HEK293 (cell line): ENCODE measurements around the gene TFPT.

Source experiments
- CTCF ChIA-PET: fragments of 350-600 bp; formaldehyde crosslinking; extraction: SDS; loops from one replicate; lab custom pipeline; 2021; ENCODE audit warnings: antibody characterized with exemption; lab: Yijun Ruan, JAX
- POLR2A ChIA-PET: fragments of 300-600 bp; formaldehyde crosslinking; extraction: SDS; loops from one replicate; lab custom pipeline; 2020; ENCODE audit warnings: antibody characterized with exemption, inconsistent platforms; lab: Yijun Ruan, JAX
- H3K27ac ChIP-seq: fragments of 200-500 bp; sonication (Bioruptor generic); 2 replicates; pipeline ENCODE4 v1.5.1; 2014; ENCODE audit warnings: low read depth, low read length, control low read depth, inconsistent platforms; ENCODE audit errors: extremely low read depth
- H3K36me3 ChIP-seq, 2 experiments: fragments of 200-500 bp in 1 of 2; sonication (Bioruptor generic) in 1 of 2; 1 replicate in 1 of 2; 2 replicates in 1 of 2; pipeline ENCODE4 v1.5.1; 2014 to 2017; ENCODE audit warnings: inconsistent platforms in 2 of 2, low read length in 2 of 2; ENCODE audit not compliant: control insufficient read depth in 2 of 2, insufficient read depth in 1 of 2
- H3K4me1 ChIP-seq: fragments of 200-500 bp; sonication (Bioruptor generic); 2 replicates; pipeline ENCODE4 v1.5.1; 2014; ENCODE audit warnings: mild to moderate bottlenecking, low read length, inconsistent platforms; ENCODE audit not compliant: control insufficient read depth, insufficient read depth
- H3K4me3 ChIP-seq: 2 replicates; pipeline ENCODE4 v1.5.1; 2011; ENCODE audit warnings: low read depth, mild to moderate bottlenecking, control low read depth, low read length, moderate library complexity
- H3K9me3 ChIP-seq: fragments of 200-500 bp; sonication (Bioruptor generic); 2 replicates; pipeline ENCODE4 v1.5.1; 2014; ENCODE audit warnings: low read depth, low read length, inconsistent platforms; ENCODE audit not compliant: control insufficient read depth, insufficient read depth
- EGR2 ChIP-seq: fragments of 450-650 bp; formaldehyde crosslinking; IDR thresholded peaks from 2 replicates; pipeline ENCODE4 v1.5.1; 2016; ENCODE audit warnings: low read depth, missing biosample characterization, missing genetic modification characterization
- SP2 ChIP-seq: fragments of 450-650 bp; formaldehyde crosslinking; IDR thresholded peaks from 2 replicates; pipeline ENCODE4 v1.5.1; 2016; ENCODE audit warnings: missing biosample characterization, missing genetic modification characterization
- ZFHX2 ChIP-seq: fragments of 450-650 bp; formaldehyde crosslinking; conservative IDR thresholded peaks from 2 replicates; pipeline ENCODE4 v1.5.1; 2016; ENCODE audit warnings: missing biosample characterization, missing genetic modification characterization
- ZNF23 ChIP-seq: fragments of 450-650 bp; formaldehyde crosslinking; IDR thresholded peaks from 2 replicates; pipeline ENCODE4 v1.5.1; 2016; ENCODE audit warnings: missing biosample characterization, missing genetic modification characterization, borderline replicate concordance
- ZNF341 ChIP-seq: fragments of 450-650 bp; formaldehyde crosslinking; IDR thresholded peaks from 2 replicates; pipeline ENCODE4; 2016; ENCODE audit warnings: low read depth, missing biosample characterization, missing genetic modification characterization
- ZNF473 ChIP-seq: fragments of 450-650 bp; formaldehyde crosslinking; IDR thresholded peaks from 2 replicates; pipeline ENCODE4 v1.5.1; 2017; ENCODE audit warnings: missing biosample characterization, missing genetic modification characterization
- ZNF548 ChIP-seq: fragments of 450-650 bp; formaldehyde crosslinking; IDR thresholded peaks from 2 replicates; pipeline ENCODE4 v1.5.1; 2016; ENCODE audit warnings: missing biosample characterization, missing genetic modification characterization
- ZNF560 ChIP-seq: fragments of 450-650 bp; formaldehyde crosslinking; IDR thresholded peaks from 2 replicates; pipeline ENCODE4 v1.5.1; 2017; ENCODE audit warnings: missing biosample characterization, missing genetic modification characterization, borderline replicate concordance
- TF ChIP-seq, protein P1 (sequence below): fragments of 450-650 bp; formaldehyde crosslinking; IDR thresholded peaks from 2 replicates; pipeline ENCODE4 v1.5.1; 2016; ENCODE audit warnings: missing biosample characterization, missing genetic modification characterization, borderline replicate concordance
- TF ChIP-seq, protein P2 (sequence below): fragments of 450-650 bp; formaldehyde crosslinking; IDR thresholded peaks from 2 replicates; pipeline ENCODE4 v1.5.1; 2016; ENCODE audit warnings: missing biosample characterization, missing genetic modification characterization
- TF ChIP-seq, protein P3 (sequence below): fragments of 450-650 bp; formaldehyde crosslinking; IDR thresholded peaks from 2 replicates; pipeline ENCODE4 v1.5.1; 2016; ENCODE audit warnings: missing biosample characterization, missing genetic modification characterization, low read depth

TFPT gene

DNA sequence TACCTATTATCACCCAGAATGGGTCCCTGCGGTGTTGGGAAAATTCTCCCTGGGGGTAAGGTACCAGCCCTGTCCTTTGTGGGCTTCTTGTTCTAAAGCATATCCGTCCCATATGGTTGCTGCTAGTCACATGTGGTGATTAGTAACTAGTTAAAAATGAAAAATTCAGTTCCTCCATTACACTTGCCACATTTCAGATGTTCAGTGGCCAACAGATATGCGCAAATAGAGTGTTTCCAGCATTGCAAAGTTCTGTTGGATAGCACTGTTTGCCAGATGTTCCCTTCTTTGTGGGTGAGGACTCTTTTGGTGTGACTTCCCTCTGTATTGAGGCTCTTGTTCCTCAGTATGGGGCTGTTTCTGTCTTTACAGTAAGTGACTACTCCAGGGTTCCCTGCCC lies 25.9 kb upstream of the TFPT start:
- ChIA-PET POLR2A (interaction anchor here (0.6 to 1.1 kb wide), 2 partner anchors 16 to 30 kb away, joined by 3 read pairs; no protein-coding TSS in a partner anchor), CTCF (no interaction called here)
- no peak for TF ChIP-seq ZNF341 (tag by site-specific recombination)
- H3K36me3 ChIP-seq = peaks cover 40 to 79% of the 10 kb centered on the region in 2 experiments
- no peak overlapping the region for H3K27ac ChIP-seq
- peaks cover 6% of the 10 kb centered on the region for H3K4me1 ChIP-seq
- H3K9me3 ChIP-seq = no peaks in the 10 kb centered on the region
- no peak overlapping the region for H3K4me3 ChIP-seq

DNA sequence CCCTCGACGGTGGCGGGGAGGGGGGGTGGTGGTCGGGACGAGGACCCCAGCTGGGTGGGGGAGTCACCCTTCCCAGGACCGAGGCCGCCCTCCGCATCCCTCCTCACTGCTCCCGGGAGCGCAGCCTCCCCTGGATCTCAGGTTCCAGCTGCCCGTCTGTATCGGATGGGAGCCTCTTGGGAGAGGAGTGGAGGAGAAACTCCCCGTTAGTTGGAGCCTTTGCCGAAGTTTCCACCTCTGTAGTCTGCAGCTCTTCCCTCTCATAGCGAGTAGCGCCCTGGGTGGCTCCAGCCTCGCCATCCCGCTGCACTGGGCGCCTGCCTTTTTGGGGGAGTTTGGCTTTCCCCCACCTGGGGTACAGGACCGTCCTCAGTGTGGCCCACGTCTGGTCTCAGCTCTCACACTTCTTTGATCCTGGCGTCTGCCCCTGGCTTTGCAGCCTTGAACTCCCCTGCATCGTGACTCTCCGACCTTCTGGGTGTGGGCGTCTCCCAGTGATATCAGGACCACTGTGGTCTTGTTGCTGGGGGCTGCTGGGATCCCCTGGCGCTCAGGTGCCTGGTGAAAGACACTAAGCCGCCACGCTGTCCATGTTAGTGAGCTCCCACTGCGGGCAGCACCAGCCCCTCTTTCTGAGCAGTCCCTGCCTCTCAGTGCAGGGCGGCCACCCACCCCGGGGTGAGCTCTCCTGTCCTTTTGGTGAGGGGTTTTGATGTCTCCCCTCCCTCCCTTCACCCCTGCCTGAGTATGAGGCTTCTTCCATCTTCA lies 23.2 kb upstream of the TFPT start:
- POLR2A ChIA-PET = interaction anchor here (0.8 to 5.5 kb wide), 5 partner anchors 12 to 50 kb away, joined by 3 to 116 read pairs (median 63); partner anchors contain the start of genes MBOAT7, PRPF31, TFPT and TSEN34
- Histone ChIP-seq H3K27ac (peak overlapping the region; percentile 88), H3K36me3 (peaks cover 16 to 52% of the 10 kb centered on the region in 2 experiments), H3K4me1 (peaks cover 13% of the 10 kb centered on the region), H3K9me3 (peaks cover under 1% of the 10 kb centered on the region; the same call in 1 of the 2 replicates), H3K4me3 (peak overlapping the region; percentile 94)
- CTCF ChIA-PET = interaction anchor here (0.7 to 1.5 kb wide), 2 partner anchors 28 to 93 kb away, joined by 3 to 6 read pairs; no protein-coding TSS in a partner anchor
- no peak for TF ChIP-seq ZNF23 (tag by site-specific recombination)
- TF ChIP-seq ZNF548 = no peak
- TF ChIP-seq ZNF560 (tag by site-specific recombination) = no peak
- TF ChIP-seq, protein P1, sequence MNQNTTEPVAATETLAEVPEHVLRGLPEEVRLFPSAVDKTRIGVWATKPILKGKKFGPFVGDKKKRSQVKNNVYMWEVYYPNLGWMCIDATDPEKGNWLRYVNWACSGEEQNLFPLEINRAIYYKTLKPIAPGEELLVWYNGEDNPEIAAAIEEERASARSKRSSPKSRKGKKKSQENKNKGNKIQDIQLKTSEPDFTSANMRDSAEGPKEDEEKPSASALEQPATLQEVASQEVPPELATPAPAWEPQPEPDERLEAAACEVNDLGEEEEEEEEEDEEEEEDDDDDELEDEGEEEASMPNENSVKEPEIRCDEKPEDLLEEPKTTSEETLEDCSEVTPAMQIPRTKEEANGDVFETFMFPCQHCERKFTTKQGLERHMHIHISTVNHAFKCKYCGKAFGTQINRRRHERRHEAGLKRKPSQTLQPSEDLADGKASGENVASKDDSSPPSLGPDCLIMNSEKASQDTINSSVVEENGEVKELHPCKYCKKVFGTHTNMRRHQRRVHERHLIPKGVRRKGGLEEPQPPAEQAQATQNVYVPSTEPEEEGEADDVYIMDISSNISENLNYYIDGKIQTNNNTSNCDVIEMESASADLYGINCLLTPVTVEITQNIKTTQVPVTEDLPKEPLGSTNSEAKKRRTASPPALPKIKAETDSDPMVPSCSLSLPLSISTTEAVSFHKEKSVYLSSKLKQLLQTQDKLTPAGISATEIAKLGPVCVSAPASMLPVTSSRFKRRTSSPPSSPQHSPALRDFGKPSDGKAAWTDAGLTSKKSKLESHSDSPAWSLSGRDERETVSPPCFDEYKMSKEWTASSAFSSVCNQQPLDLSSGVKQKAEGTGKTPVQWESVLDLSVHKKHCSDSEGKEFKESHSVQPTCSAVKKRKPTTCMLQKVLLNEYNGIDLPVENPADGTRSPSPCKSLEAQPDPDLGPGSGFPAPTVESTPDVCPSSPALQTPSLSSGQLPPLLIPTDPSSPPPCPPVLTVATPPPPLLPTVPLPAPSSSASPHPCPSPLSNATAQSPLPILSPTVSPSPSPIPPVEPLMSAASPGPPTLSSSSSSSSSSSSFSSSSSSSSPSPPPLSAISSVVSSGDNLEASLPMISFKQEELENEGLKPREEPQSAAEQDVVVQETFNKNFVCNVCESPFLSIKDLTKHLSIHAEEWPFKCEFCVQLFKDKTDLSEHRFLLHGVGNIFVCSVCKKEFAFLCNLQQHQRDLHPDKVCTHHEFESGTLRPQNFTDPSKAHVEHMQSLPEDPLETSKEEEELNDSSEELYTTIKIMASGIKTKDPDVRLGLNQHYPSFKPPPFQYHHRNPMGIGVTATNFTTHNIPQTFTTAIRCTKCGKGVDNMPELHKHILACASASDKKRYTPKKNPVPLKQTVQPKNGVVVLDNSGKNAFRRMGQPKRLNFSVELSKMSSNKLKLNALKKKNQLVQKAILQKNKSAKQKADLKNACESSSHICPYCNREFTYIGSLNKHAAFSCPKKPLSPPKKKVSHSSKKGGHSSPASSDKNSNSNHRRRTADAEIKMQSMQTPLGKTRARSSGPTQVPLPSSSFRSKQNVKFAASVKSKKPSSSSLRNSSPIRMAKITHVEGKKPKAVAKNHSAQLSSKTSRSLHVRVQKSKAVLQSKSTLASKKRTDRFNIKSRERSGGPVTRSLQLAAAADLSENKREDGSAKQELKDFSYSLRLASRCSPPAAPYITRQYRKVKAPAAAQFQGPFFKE (tag by site-specific recombination) = no peak
- no peak for TF ChIP-seq ZNF473 (tag by site-specific recombination)
- TF ChIP-seq ZFHX2 (tag by site-specific recombination) = peak; percentile 49; the same call in 1 of the 2 replicates
- TF ChIP-seq EGR2 (tag by site-specific recombination) = peak; percentile 37; the same call in 1 of the 2 replicates
- TF ChIP-seq, protein P2, sequence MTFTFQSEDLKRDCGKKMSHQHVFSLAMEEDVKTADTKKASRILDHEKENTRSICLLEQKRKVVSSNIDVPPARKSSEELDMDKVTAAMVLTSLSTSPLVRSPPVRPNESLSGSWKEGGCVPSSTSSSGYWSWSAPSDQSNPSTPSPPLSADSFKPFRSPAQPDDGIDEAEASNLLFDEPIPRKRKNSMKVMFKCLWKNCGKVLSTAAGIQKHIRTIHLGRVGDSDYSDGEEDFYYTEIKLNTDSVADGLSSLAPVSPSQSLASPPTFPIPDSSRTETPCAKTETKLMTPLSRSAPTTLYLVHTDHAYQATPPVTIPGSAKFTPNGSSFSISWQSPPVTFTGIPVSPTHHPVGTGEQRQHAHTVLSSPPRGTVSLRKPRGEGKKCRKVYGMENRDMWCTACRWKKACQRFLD (tag by site-specific recombination) = no peak
- 0 out of 2 replicates have a peak, but pooled peaks have one; percentile 2 for TF ChIP-seq SP2 (tag by site-specific recombination)
- TF ChIP-seq, protein P3, sequence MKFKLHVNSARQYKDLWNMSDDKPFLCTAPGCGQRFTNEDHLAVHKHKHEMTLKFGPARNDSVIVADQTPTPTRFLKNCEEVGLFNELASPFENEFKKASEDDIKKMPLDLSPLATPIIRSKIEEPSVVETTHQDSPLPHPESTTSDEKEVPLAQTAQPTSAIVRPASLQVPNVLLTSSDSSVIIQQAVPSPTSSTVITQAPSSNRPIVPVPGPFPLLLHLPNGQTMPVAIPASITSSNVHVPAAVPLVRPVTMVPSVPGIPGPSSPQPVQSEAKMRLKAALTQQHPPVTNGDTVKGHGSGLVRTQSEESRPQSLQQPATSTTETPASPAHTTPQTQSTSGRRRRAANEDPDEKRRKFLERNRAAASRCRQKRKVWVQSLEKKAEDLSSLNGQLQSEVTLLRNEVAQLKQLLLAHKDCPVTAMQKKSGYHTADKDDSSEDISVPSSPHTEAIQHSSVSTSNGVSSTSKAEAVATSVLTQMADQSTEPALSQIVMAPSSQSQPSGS (tag by site-specific recombination) = no peak
